ENCODE data around the gene PALMD. TPM values are rescaled to one million over a fixed set of nuclear protein-coding genes. Genes with fewer than 3 reads are reported as not detected.

Gene PALMD, protein sequence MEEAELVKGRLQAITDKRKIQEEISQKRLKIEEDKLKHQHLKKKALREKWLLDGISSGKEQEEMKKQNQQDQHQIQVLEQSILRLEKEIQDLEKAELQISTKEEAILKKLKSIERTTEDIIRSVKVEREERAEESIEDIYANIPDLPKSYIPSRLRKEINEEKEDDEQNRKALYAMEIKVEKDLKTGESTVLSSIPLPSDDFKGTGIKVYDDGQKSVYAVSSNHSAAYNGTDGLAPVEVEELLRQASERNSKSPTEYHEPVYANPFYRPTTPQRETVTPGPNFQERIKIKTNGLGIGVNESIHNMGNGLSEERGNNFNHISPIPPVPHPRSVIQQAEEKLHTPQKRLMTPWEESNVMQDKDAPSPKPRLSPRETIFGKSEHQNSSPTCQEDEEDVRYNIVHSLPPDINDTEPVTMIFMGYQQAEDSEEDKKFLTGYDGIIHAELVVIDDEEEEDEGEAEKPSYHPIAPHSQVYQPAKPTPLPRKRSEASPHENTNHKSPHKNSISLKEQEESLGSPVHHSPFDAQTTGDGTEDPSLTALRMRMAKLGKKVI
- total RNA-seq, result not detected

DNA sequence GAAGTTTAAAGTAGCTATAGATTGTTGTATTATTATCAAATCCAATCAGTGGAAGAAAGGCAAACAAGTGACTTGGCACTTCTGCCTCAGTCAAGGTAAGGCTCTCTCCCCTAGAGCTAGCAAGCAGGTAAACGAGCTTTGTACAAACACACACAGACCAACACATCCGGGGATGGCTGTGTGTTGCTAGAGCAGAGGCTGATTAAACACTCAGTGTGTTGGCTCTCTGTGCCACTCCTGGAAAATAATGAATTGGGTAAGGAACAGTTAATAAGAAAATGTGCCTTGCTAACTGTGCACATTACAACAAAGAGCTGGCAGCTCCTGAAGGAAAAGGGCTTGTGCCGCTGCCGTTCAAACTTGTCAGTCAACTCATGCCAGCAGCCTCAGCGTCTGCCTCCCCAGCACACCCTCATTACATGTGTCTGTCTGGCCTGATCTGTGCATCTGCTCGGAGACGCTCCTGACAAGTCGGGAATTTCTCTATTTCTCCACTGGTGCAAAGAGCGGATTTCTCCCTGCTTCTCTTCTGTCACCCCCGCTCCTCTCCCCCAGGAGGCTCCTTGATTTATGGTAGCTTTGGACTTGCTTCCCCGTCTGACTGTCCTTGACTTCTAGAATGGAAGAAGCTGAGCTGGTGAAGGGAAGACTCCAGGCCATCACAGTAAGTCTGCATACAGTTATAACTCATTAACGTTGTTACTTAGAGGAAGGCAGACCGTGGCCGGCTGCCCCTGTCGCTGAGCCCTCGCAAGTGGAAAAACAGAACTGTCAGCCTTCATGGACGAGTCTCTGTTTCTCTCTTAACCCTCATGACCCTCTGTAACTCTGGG lies at the start of gene PALMD:
TSS of gene PALMD (plus strand) at position 415 of the 833 bp plus-strand sequence. CDS start at position 620, 205 bp downstream.
- no peaks in the 10 kb centered on the region for H3K36me3 Mint-ChIP-seq (ENCODE audit: low read depth)
- H3K27me3 Mint-ChIP-seq (ENCODE audit: low read depth), result peaks cover 24% of the 10 kb centered on the region
- CTCF ChIA-PET, result no interaction called here
- ATAC-seq (no peak), DNase-seq (no peak)
- no peaks in the 10 kb centered on the region for H3K4me1 Mint-ChIP-seq (ENCODE audit: low read depth)
- H3K27ac Mint-ChIP-seq, result no peak within 1 kb of the TSS
- no peak within 1 kb of the TSS for H3K4me3 Mint-ChIP-seq
- no peaks in the 10 kb centered on the region for H3K9me3 Mint-ChIP-seq (ENCODE audit: insufficient read depth)
- POLR2A ChIA-PET, result no interaction called here

GRCh38 chr1:99598738-99599411 lies 47.0 kb upstream of the PALMD start:
- no peak overlapping the region for H3K4me3 Mint-ChIP-seq
- no peaks in the 10 kb centered on the region for H3K9me3 Mint-ChIP-seq (ENCODE audit: insufficient read depth)
- CTCF ChIA-PET, result no interaction called here
- ATAC-seq (no peak), DNase-seq (no peak)
- no peaks in the 10 kb centered on the region for H3K4me1 Mint-ChIP-seq (ENCODE audit: low read depth)
- POLR2A ChIA-PET, result no interaction called here
- no peaks in the 10 kb centered on the region for H3K36me3 Mint-ChIP-seq (ENCODE audit: low read depth)
- no peaks in the 10 kb centered on the region for H3K27me3 Mint-ChIP-seq (ENCODE audit: low read depth)
- H3K27ac Mint-ChIP-seq, result no peak overlapping the region

- Mint-ChIP-seq H3K9me3 (ENCODE audit: insufficient read depth) (no peaks in the 10 kb centered on the region), H3K4me3 (no peak overlapping the region)
- CTCF ChIA-PET, result no interaction called here
Observed at GRCh38 chr1:99599678-99600175, 46.2 kb upstream of the PALMD start.

GRCh38 chr1:99600782-99601181 lies 45.1 kb upstream of the PALMD start:
- Mint-ChIP-seq H3K4me3 (no peak overlapping the region), H3K9me3 (ENCODE audit: insufficient read depth) (no peaks in the 10 kb centered on the region), H3K4me1 (ENCODE audit: low read depth) (no peaks in the 10 kb centered on the region), H3K27ac (no peak overlapping the region), H3K27me3 (ENCODE audit: low read depth) (no peaks in the 10 kb centered on the region), H3K36me3 (ENCODE audit: low read depth) (no peaks in the 10 kb centered on the region)
- ATAC-seq, result no peak
- DNase-seq, result no peak
- POLR2A ChIA-PET, result no interaction called here
- CTCF ChIA-PET, result no interaction called here

More at GRCh38 chr1:99599678-99600175, 46.2 kb upstream of the PALMD start:
- Mint-ChIP-seq H3K27me3 (ENCODE audit: low read depth) (no peaks in the 10 kb centered on the region), H3K4me1 (ENCODE audit: low read depth) (no peaks in the 10 kb centered on the region), H3K27ac (no peak overlapping the region), H3K36me3 (ENCODE audit: low read depth) (no peaks in the 10 kb centered on the region)
- no peak for DNase-seq
- POLR2A ChIA-PET, result no interaction called here
- no peak for ATAC-seq

GRCh38 chr1:99601208-99601607 lies 44.7 kb upstream of the PALMD start:
- ATAC-seq, result no peak
- H3K27ac Mint-ChIP-seq, result no peak overlapping the region
- CTCF ChIA-PET, result no interaction called here

DNA sequence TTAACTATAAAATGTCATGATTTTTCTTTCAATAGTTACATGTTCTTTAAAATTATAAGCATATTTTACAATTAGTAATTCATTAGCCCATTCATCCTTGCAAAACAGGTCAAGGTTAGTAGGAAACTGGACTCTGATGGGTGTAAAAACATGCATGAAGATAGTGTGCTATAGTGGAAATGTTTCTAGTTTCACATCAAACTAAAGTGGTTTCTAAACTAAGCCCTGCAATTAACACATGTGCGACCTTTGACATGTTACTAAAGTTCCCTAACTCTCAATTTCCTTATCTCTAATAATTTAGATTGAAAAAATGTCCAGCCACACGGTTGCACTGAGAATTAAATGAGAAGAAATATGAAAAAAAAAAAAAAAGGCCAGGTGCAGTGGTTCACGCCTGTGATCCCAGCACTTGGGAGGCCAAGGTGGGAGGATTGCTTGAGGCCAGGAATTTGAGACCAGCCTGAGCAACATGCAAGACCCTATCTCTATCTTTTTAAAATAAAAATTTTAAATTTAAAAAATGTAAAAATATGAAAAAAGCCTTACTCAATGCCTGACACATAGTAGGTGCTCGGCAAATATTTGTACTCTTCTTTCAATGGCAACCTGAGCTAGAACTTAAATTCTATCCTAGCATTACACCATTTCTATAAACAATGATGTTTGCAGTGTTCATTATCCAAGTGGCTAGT lies 44.1 kb upstream of the PALMD start:
- no peaks in the 10 kb centered on the region for H3K27me3 Mint-ChIP-seq (ENCODE audit: low read depth)
- no peaks in the 10 kb centered on the region for H3K36me3 Mint-ChIP-seq (ENCODE audit: low read depth)
- H3K4me3 Mint-ChIP-seq, result no peak overlapping the region
- H3K27ac Mint-ChIP-seq, result no peak overlapping the region
- ChIA-PET CTCF (no interaction called here), POLR2A (no interaction called here)
- no peak for ATAC-seq
- DNase-seq, result no peak
- H3K9me3 Mint-ChIP-seq (ENCODE audit: insufficient read depth), result no peaks in the 10 kb centered on the region
- H3K4me1 Mint-ChIP-seq (ENCODE audit: low read depth), result no peaks in the 10 kb centered on the region

More at GRCh38 chr1:99601208-99601607, 44.7 kb upstream of the PALMD start:
- DNase-seq, result no peak
- no peaks in the 10 kb centered on the region for H3K27me3 Mint-ChIP-seq (ENCODE audit: low read depth)
- no peaks in the 10 kb centered on the region for H3K4me1 Mint-ChIP-seq (ENCODE audit: low read depth)
- no peak overlapping the region for H3K4me3 Mint-ChIP-seq
- POLR2A ChIA-PET, result no interaction called here
- no peaks in the 10 kb centered on the region for H3K9me3 Mint-ChIP-seq (ENCODE audit: insufficient read depth)
- no peaks in the 10 kb centered on the region for H3K36me3 Mint-ChIP-seq (ENCODE audit: low read depth)

- H3K4me3 Mint-ChIP-seq, result no peak overlapping the region
- no peaks in the 10 kb centered on the region for H3K4me1 Mint-ChIP-seq (ENCODE audit: low read depth)
- no peaks in the 10 kb centered on the region for H3K36me3 Mint-ChIP-seq (ENCODE audit: low read depth)
- DNase-seq (no peak), ATAC-seq (no peak)
- no peaks in the 10 kb centered on the region for H3K27me3 Mint-ChIP-seq (ENCODE audit: low read depth)
- no peak overlapping the region for H3K27ac Mint-ChIP-seq
- POLR2A ChIA-PET, result no interaction called here
- CTCF ChIA-PET, result no interaction called here
- H3K9me3 Mint-ChIP-seq (ENCODE audit: insufficient read depth), result no peaks in the 10 kb centered on the region
Observed at GRCh38 chr1:99602404-99602969, 43.4 kb upstream of the PALMD start.

DNA sequence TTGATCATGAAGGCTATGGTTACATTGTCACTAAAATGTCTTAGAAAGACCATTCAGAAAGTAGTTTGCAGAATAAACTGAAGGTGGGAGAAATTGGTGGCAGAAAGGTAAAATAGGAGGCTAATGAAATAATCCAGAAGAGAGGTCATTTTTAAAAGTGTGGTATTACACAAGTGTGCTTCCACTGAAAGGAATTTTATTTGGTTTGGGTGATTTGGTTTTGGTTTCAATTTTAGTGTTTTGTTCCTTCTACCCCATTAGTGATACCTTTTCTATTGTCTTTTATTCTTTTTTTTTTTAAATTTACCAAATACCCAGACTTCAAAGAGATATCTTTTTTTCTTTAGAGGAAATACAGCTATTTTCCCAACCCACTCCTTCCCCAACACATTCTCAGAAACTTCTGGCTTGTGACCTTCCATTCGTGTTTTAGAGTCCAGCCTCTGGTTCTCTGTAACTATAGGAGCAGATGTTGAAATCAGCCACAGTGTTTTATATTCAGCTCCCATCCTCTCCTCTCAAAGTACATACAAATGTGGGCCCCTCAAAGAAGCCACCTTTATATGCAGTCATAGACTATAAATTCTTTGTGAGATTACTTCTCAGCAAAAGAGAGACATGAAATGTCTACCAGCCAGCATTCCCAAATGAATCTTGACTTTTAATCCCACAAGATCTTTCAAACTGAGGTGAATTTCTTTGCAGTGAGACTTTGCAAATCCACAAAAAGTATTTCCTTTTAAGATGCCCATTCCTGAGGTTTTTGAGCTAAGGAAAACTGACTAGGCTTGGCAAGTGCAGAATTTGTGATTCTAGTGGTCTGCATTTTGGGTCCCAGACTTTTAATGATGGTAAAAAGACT lies 42.0 kb upstream of the PALMD start:
- Mint-ChIP-seq H3K27me3 (ENCODE audit: low read depth) (peaks cover 4% of the 10 kb centered on the region), H3K36me3 (ENCODE audit: low read depth) (no peaks in the 10 kb centered on the region), H3K27ac (no peak overlapping the region), H3K9me3 (ENCODE audit: insufficient read depth) (no peaks in the 10 kb centered on the region), H3K4me1 (ENCODE audit: low read depth) (no peaks in the 10 kb centered on the region), H3K4me3 (no peak overlapping the region)
- POLR2A ChIA-PET, result no interaction called here
- CTCF ChIA-PET, result no interaction called here
- no peak for ATAC-seq
- DNase-seq, result no peak

DNA sequence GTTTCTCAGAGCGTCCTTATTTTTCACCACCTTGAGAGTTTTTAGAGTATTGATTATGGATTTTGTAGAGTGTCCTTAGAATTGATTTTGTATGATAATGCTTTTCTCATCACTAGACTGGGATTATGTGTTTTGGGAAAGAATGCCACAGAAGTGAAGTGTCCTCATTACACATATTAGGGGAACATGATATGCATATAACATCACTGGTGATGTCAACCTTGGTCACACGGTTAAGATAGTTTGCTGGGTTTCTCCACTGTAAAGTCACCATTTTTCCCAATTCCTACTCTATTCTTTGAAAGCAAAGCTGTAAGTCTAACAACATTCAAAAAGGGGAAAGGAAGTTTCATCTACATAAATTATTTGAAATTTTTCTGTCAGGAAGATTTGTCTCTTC lies 39.6 kb upstream of the PALMD start:
- ATAC-seq (no peak), DNase-seq (no peak)
- no peaks in the 10 kb centered on the region for H3K36me3 Mint-ChIP-seq (ENCODE audit: low read depth)
- H3K4me1 Mint-ChIP-seq (ENCODE audit: low read depth), result no peaks in the 10 kb centered on the region
- CTCF ChIA-PET, result no interaction called here
- H3K27ac Mint-ChIP-seq, result no peak overlapping the region
- H3K27me3 Mint-ChIP-seq (ENCODE audit: low read depth), result peaks cover 4% of the 10 kb centered on the region
- POLR2A ChIA-PET, result no interaction called here
- H3K4me3 Mint-ChIP-seq, result no peak overlapping the region
- no peaks in the 10 kb centered on the region for H3K9me3 Mint-ChIP-seq (ENCODE audit: insufficient read depth)

DNA sequence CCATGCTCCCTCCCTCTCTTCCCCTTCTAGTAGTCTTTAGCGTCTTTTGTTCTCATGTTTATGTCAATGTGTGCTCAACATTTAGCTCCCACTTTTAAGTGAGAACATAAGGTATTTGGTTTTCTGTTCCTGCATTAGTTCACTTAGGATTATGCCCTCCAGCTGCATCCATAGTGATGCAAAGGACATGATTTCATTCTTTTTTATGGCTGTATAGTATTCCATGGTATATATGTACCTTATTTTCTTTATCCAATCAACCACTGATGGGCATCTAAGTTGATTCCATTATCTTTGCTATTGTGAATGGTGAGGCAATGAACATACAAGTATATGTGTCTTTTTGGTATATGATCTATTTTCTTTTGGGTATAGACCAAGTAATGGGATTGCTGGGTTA lies 38.3 kb upstream of the PALMD start:
- peaks cover 7% of the 10 kb centered on the region for H3K27me3 Mint-ChIP-seq (ENCODE audit: low read depth)
- ChIA-PET POLR2A (no interaction called here), CTCF (no interaction called here)
- H3K27ac Mint-ChIP-seq, result no peak overlapping the region
- H3K4me1 Mint-ChIP-seq (ENCODE audit: low read depth), result no peaks in the 10 kb centered on the region
- H3K4me3 Mint-ChIP-seq, result no peak overlapping the region
- no peak for ATAC-seq
- DNase-seq, result no peak
- no peaks in the 10 kb centered on the region for H3K9me3 Mint-ChIP-seq (ENCODE audit: insufficient read depth)
- H3K36me3 Mint-ChIP-seq (ENCODE audit: low read depth), result no peaks in the 10 kb centered on the region

GRCh38 chr1:99608058-99608457 lies 37.9 kb upstream of the PALMD start:
- DNase-seq, result no peak
- H3K4me1 Mint-ChIP-seq (ENCODE audit: low read depth), result no peaks in the 10 kb centered on the region
- ChIA-PET CTCF (no interaction called here), POLR2A (no interaction called here)
- no peaks in the 10 kb centered on the region for H3K36me3 Mint-ChIP-seq (ENCODE audit: low read depth)
- H3K4me3 Mint-ChIP-seq, result no peak overlapping the region
- no peak overlapping the region for H3K27ac Mint-ChIP-seq
- H3K9me3 Mint-ChIP-seq (ENCODE audit: insufficient read depth), result no peaks in the 10 kb centered on the region
- peaks cover 7% of the 10 kb centered on the region for H3K27me3 Mint-ChIP-seq (ENCODE audit: low read depth)
- no peak for ATAC-seq

Measured in activated CD8-positive, alpha-beta T cell treated with anti-CD3 and anti-CD28 coated beads, Interleukin-2, amount 10 ng/mL, durations not matched to agents 7 days and 5 days (primary cell).